Measurements from ENCODE around the gene SULT2B1.

Gene SULT2B1

DNA sequence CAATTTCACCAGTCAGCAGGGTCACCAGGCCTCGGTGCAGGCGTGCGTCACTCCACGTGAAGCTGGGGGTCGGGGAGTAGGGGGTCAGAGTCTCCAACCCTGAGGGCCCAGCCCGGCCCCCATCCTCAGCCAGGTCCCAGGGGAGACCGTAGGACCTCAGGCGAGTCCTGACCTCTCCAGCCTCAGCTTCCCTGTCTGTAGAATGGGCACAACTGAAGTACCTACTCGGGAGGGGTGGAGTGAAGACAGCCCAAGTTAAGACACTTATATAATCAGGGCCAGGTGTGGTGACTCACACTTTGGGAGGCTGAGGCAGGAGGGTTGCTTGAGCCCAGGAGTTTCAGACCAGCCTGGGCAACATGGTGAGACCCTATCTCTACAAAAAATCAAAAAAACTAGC lies 51.9 kb downstream of the SULT2B1 start:
- DNase-seq: no peak

GRCh38 chr19:48606463-48607358 lies 54.7 kb downstream of the SULT2B1 start, which contains the start of gene SPACA4:
Gene SPACA4, plus strand, starts transcription at chr19:48606742. Its CDS starts 237 bp downstream, at chr19:48606979.
- DNase-seq: no peak

- no peak for DNase-seq
These were observed 55.4 kb downstream of the SULT2B1 start for GRCh38 chr19:48607359-48607755.

DNA sequence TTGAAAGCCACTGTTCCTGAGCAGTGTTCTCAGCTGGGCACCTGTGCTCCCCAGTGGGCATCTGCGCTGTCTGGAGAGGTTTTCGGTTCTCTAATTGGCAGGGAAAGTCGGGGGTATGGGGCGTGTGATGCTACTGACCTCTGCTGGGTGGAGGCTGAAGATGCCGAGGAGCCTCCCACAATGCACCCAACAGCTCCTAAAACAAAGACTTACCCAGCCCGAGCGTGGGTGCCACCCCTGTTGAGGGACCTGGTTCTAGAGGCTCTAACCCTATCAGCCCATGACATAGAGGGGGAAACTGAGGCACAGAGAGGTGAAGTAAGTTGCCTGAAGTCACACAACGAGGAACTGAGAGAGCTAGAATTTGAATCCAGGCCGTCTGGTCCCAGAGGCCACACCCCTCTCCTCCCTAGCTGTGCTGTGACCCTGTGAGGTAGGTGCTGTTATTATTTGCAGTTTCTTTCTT lies 56.9 kb downstream of the SULT2B1 start:
- peak; percentile 74 to 90 for DNase-seq

DNA sequence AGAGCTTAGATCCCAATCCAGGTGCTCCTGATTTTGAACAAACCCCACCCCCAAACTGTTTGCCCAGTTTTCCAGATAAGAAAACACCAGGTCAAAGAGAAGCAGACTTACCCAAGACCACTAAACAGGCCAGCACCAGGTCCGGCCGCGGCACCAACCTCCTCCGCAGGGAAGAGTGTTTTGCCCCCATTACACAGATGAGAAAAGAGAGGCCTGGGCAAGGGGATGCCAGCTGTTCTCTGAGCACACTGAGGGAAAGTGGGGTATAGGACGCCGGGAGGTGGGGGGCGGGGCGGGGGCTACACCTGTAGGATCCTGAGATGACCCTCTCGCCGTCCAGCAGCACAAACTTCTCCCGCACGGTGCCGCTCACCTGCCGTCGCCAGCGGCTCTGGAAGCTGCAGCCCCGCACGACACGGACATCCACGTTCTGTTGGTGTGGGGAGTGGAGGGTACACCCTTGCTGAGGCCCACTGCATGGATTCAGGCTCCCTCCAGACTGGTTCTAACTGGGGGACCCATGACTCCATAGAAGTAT lies 57.7 kb downstream of the SULT2B1 start:
- DNase-seq: no peak

- DNase-seq: no peak
These were observed 59.9 kb downstream of the SULT2B1 start for GRCh38 chr19:48611872-48612271.

- no peak for DNase-seq
These were observed 61.3 kb downstream of the SULT2B1 start for GRCh38 chr19:48613024-48613851.

- DNase-seq: no peak
These were observed 62.0 kb downstream of the SULT2B1 start for GRCh38 chr19:48613852-48614435.

GRCh38 chr19:48614436-48615230 lies 62.7 kb downstream of the SULT2B1 start, which contains the start of gene FAM83E:
Gene FAM83E, minus strand, starts transcription at chr19:48615076. Its CDS starts 1,704 bp downstream, at chr19:48613372.
- no peak for DNase-seq

- no peak for DNase-seq
These were observed 63.5 kb downstream of the SULT2B1 start for GRCh38 chr19:48615231-48616040.

DNA sequence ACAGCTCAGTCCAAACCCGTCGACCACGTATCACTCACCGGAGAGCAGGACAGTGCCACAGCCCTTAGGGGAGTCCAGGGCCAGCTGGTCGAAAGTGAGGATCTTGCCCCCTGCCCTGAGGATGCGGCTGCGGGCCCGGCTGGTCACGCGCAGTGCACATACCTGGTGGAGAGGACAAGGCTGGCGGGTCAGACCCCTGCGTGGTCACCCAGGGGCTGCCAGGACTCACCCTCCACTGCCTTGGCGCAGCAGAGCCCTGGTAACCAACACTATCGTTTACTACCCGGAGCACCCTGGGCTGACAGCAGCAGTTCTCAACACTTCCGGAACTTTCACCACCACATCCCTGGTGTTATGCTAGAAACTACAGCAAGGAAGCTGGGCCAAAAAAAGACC lies 64.1 kb downstream of the SULT2B1 start:
- no peak for DNase-seq

GRCh38 chr19:48616491-48617056 lies 64.6 kb downstream of the SULT2B1 start:
- no peak for DNase-seq

DNA sequence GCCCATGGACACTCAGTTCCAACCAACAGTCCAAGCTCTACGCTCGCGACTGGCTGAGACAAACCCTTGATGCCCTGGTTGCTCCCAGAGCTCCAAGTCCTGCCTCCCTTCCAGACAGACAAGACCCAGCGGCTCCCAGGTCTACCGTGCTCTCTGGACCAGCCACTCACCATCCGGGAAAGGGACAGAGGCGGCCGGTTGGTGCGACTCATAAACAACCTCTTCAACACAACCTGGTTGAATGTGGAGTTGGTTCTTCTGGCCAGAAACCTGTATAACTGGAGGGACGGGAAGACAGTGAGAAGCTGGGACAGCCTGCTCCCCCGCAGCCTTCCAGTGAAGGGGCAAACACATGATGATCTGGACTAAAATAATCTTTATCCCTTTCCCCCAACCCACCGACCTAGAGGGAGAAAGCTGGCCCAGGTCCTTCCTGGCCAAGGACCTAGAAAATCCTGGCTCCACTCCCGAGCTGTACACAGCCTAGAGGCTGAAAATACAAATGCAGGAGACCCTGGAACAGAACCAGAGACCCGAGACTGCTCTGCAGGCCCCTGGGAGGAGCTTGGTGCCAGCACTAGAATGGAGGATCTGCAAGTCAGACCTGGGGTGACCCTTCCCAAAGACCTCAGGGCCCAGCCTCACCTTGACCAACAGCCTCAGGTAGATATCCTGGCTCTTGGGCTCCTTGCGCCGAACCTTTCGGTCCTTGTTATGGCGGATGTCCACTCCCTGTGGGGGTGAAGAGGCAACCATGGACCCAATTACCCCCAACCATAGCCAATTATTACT lies 65.4 kb downstream of the SULT2B1 start:
- DNase-seq: no peak

DNA sequence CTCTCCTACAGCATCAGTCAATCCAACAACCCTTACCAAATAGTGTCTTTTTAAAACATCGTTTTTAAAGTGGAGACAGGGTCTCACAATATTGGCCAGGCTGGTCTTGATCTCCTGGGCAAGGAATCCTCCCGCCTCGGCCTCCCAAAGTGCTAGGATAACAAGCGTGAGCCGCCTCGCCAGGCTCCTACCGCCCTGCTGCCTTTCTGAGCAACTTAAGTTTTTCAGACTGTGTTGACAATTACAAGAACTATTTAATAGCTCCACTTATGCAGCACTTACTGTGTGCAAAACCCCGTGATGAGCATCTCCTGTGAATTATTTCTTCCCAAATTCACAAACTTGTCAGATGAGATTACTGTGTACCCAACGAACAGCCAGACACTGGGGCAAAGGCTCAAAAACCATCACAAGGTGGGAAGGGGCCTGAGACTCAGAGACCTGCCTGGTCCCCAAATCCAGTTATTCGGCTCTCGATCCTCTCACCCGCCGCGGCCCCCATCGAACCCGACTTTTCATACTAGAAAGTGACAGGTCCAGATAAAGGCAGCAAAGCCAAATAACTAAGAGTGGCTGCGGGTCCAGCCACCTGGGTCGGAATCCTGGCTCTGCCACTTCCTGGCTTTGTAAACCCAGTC lies 66.4 kb downstream of the SULT2B1 start:
- no peak for DNase-seq

DNA sequence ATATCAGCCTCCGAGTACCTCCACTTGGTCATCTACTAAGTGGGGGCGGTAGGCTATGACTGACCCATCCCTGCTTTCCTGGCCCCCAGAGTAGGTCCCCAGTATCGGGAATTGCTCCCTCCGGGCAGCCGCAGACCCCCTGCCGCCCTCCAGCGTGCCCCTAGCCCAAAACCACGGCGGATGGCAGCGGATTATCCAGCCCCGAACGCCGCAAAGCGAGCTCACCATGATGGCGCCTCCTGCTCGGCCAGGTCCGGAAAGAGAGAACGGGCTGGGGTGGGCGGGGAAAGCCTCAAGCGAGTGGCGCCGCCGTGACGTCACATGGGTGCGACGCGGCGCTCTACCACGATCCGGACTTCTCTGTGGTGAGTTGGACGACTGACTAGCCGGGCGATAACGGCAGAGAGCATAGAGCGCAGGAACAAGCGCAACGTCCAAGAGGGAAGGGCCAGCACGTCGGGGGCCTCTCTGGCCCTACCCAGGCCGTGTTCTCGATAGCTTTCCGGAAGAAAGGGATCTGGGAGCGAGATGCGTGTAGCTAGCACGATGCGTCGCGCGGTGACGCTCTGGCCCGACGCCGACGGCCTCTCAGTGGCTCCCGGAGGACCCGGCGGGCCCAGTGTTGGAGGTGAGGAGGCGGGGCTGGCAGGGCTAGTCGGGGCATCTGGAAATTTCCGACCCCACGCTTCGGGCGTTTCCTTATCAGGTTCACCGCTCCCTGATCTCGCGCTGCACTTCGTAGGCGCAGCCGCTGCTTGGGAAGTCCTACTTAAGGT lies 67.1 kb downstream of the SULT2B1 start, which contains the start of the genes RPL18 and SPHK2:
Gene RPL18 (minus strand): TSS at position 263 of the 776 bp plus-strand sequence. CDS start 35 bp downstream, at position 228.
Gene SPHK2 (plus strand): TSS at position 591 of the 776 bp plus-strand sequence. CDS start 1,009 bp downstream, outside the sequence.
- DNase-seq: peak; percentile 98 to 100

GRCh38 chr19:48619692-48620585 lies 68.0 kb downstream of the SULT2B1 start:
- no peak for DNase-seq

DNA sequence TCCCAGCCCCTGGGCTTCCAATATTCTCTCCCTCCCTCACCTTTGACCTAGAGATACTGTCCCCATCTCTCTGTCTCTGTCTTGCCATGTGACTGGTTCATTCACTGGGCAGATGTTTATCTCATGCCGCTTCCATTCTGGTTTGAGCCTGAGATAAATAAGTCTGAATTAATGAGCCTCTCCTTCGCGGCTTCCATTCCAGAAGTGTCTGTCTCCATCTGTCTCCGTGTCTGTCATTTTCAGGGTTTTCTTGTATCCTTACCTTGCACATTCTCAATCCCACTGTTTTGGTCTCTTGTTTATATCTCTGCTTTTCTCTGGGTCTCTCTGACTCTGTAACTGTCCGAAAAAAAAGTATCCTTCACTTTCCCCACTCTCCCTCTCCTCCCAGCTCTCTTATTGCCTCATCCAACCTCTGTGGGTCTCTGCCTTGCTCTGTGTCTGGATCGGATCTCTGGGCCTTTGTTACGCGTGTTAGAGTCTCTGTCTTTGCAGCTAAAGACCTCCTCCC lies 71.6 kb downstream of the SULT2B1 start:
- peak; percentile 33 to 75 for DNase-seq

Measured in NCI-H524 (cell line).